Measurements from ENCODE around the gene DBP.

The DBP gene

GRCh38 chr19:48629297-48629598 lies 7.9 kb downstream of the DBP start:
- H3K27ac Mint-ChIP-seq = no peak overlapping the region
- no peak overlapping the region for H3K4me3 Mint-ChIP-seq
- no peaks in the 10 kb centered on the region for H3K9me3 Mint-ChIP-seq
- ATAC-seq (no peak), DNase-seq (ENCODE audit: low spot score in 2 of 2) (no peak)
- peaks cover 35% of the 10 kb centered on the region for H3K4me1 Mint-ChIP-seq
- H3K36me3 Mint-ChIP-seq = peaks cover 36% of the 10 kb centered on the region

- DNase-seq (ENCODE audit: low spot score in 2 of 2) (no peak), ATAC-seq (no peak)
- H3K27ac Mint-ChIP-seq = no peak overlapping the region
- peaks cover 37% of the 10 kb centered on the region for H3K4me1 Mint-ChIP-seq
- H3K9me3 Mint-ChIP-seq = no peaks in the 10 kb centered on the region
- H3K4me3 Mint-ChIP-seq = no peak overlapping the region
- peaks cover 41% of the 10 kb centered on the region for H3K36me3 Mint-ChIP-seq
Measured at GRCh38 chr19:48628486-48629296, 8.5 kb downstream of the DBP start.

GRCh38 chr19:48627865-48628314 lies 9.3 kb downstream of the DBP start:
- H3K36me3 Mint-ChIP-seq = peaks cover 48% of the 10 kb centered on the region

GRCh38 chr19:48627201-48627864 lies 9.8 kb downstream of the DBP start:
- peak overlapping the region; percentile 69 for H3K27ac Mint-ChIP-seq
- no peaks in the 10 kb centered on the region for H3K9me3 Mint-ChIP-seq
- DNase-seq (ENCODE audit: low spot score in 2 of 2) (no peak), ATAC-seq (peak; percentile 71)
- no peak overlapping the region for H3K4me3 Mint-ChIP-seq
- H3K36me3 Mint-ChIP-seq = peaks cover 48% of the 10 kb centered on the region
- peaks cover 48% of the 10 kb centered on the region for H3K4me1 Mint-ChIP-seq

More at GRCh38 chr19:48627865-48628314, 9.3 kb downstream of the DBP start:
- no peak for DNase-seq (ENCODE audit: low spot score in 2 of 2)
- peak overlapping the region; percentile 69 for H3K27ac Mint-ChIP-seq
- no peak for ATAC-seq
- H3K9me3 Mint-ChIP-seq = no peaks in the 10 kb centered on the region
- peaks cover 44% of the 10 kb centered on the region for H3K4me1 Mint-ChIP-seq
- H3K4me3 Mint-ChIP-seq = no peak overlapping the region

- Mint-ChIP-seq H3K4me1 (peaks cover 51% of the 10 kb centered on the region), H3K27ac (peak overlapping the region; percentile 95), H3K9me3 (no peaks in the 10 kb centered on the region), H3K36me3 (peaks cover 59% of the 10 kb centered on the region), H3K4me3 (no peak overlapping the region)
- no peak for ATAC-seq
- DNase-seq (ENCODE audit: low spot score in 2 of 2) = no peak
Measured at GRCh38 chr19:48625891-48626327, 11.3 kb downstream of the DBP start.

GRCh38 chr19:48624791-48625723 lies 12.1 kb downstream of the DBP start:
- H3K9me3 Mint-ChIP-seq = no peaks in the 10 kb centered on the region
- no peak for DNase-seq (ENCODE audit: low spot score in 2 of 2)
- H3K36me3 Mint-ChIP-seq = peaks cover 58% of the 10 kb centered on the region
- peak overlapping the region; percentile 78 for H3K4me3 Mint-ChIP-seq
- ATAC-seq = no peak
- H3K4me1 Mint-ChIP-seq = peaks cover 55% of the 10 kb centered on the region
- H3K27ac Mint-ChIP-seq = peak overlapping the region; percentile 95

GRCh38 chr19:48624067-48624594 lies 13.0 kb downstream of the DBP start:
- peak; percentile 90 to 97 for DNase-seq (ENCODE audit: low spot score in 2 of 2)
- peak overlapping the region; percentile 78 for H3K4me3 Mint-ChIP-seq
- peak; percentile 82 for ATAC-seq
- H3K4me1 Mint-ChIP-seq = peaks cover 62% of the 10 kb centered on the region
- H3K9me3 Mint-ChIP-seq = no peaks in the 10 kb centered on the region
- peak overlapping the region; percentile 95 for H3K27ac Mint-ChIP-seq
- peaks cover 60% of the 10 kb centered on the region for H3K36me3 Mint-ChIP-seq

- peak overlapping the region; percentile 78 for H3K4me3 Mint-ChIP-seq
- peaks cover 65% of the 10 kb centered on the region for H3K36me3 Mint-ChIP-seq
- peak overlapping the region; percentile 95 for H3K27ac Mint-ChIP-seq
- H3K9me3 Mint-ChIP-seq = no peaks in the 10 kb centered on the region
- DNase-seq (ENCODE audit: low spot score in 2 of 2) (no peak), ATAC-seq (no peak)
- peaks cover 60% of the 10 kb centered on the region for H3K4me1 Mint-ChIP-seq
Measured at GRCh38 chr19:48623556-48624066, 13.6 kb downstream of the DBP start.

GRCh38 chr19:48619692-48620585 lies 17.2 kb downstream of the DBP start:
- DNase-seq (ENCODE audit: low spot score in 2 of 2) (no peak), ATAC-seq (no peak)
- H3K4me1 Mint-ChIP-seq = peaks cover 74% of the 10 kb centered on the region
- peak overlapping the region; percentile 91 for H3K4me3 Mint-ChIP-seq
- H3K9me3 Mint-ChIP-seq = no peaks in the 10 kb centered on the region
- peak overlapping the region; percentile 99 for H3K27ac Mint-ChIP-seq
- peaks cover 90% of the 10 kb centered on the region for H3K36me3 Mint-ChIP-seq

GRCh38 chr19:48618916-48619691 lies 18.1 kb downstream of the DBP start, which contains the start of the genes RPL18 and SPHK2:
Gene RPL18 (minus strand): TSS chr19:48619178. CDS start chr19:48619143, 35 bp downstream.
Gene SPHK2 (plus strand): TSS chr19:48619506. CDS start chr19:48620515, 1,009 bp downstream.
- no peaks in the 10 kb centered on the region for H3K9me3 Mint-ChIP-seq
- peak; percentile 89 for ATAC-seq
- peaks cover 94% of the 10 kb centered on the region for H3K36me3 Mint-ChIP-seq
- H3K4me1 Mint-ChIP-seq = peaks cover 67% of the 10 kb centered on the region
- peak; percentile 94 to 97 for DNase-seq (ENCODE audit: low spot score in 2 of 2)
- peak within 1 kb of the TSS; percentile 99 for H3K27ac Mint-ChIP-seq
- H3K4me3 Mint-ChIP-seq = peak within 1 kb of the TSS; percentile 91

- Mint-ChIP-seq H3K4me3 (peak overlapping the region; percentile 91), H3K4me1 (peaks cover 66% of the 10 kb centered on the region), H3K36me3 (peaks cover 94% of the 10 kb centered on the region)
Measured at GRCh38 chr19:48618278-48618915, 18.8 kb downstream of the DBP start.

GRCh38 chr19:48617146-48617937 lies 19.8 kb downstream of the DBP start:
- Mint-ChIP-seq H3K4me3 (peak overlapping the region; percentile 91), H3K4me1 (peaks cover 58% of the 10 kb centered on the region), H3K36me3 (peaks cover 87% of the 10 kb centered on the region), H3K27ac (peak overlapping the region; percentile 99), H3K9me3 (no peaks in the 10 kb centered on the region)
- DNase-seq (ENCODE audit: low spot score in 2 of 2) (no peak), ATAC-seq (no peak)

More at GRCh38 chr19:48618278-48618915, 18.8 kb downstream of the DBP start:
- DNase-seq (ENCODE audit: low spot score in 2 of 2) (no peak), ATAC-seq (no peak)
- no peaks in the 10 kb centered on the region for H3K9me3 Mint-ChIP-seq
- peak overlapping the region; percentile 99 for H3K27ac Mint-ChIP-seq
